ENCODE data around the gene MAML3. TPM values are rescaled to one million over a fixed set of nuclear protein-coding genes. Genes with fewer than 3 reads are reported as not detected.

Gene MAML3
- polyA plus RNA-seq, 1 donor (not counting 4 experiments of a cell fraction or from before 2014, with no cell fraction given) = 0.68 TPM

- Histone ChIP-seq H3K9me3 (ENCODE audit: control insufficient read depth, low read depth, low read length) (no peaks in the 10 kb centered on the region), H3K79me2 (ENCODE audit: control insufficient read depth, insufficient read depth, low read length) (no peaks in the 10 kb centered on the region), H3K36me3 (ENCODE audit: control insufficient read depth in 2 of 2, extremely low read depth in 1 of 2, insufficient read depth in 2 of 2, low read length in 2 of 2) (no peaks in the 10 kb centered on the region), H3K4me1 (ENCODE audit: control insufficient read depth, extremely low read depth, insufficient read depth, low read length) (no peaks in the 10 kb centered on the region), H2AFZ (ENCODE audit: control insufficient read depth, low read length) (no peak overlapping the region), H3K27me3 (ENCODE audit: control insufficient read depth, extremely low read depth, insufficient read depth, low read length) (peaks cover 2% of the 10 kb centered on the region), H3K9me1 (ENCODE audit: control insufficient read depth, extremely low read depth, insufficient read depth, low read length) (no peaks in the 10 kb centered on the region), H3K9ac (ENCODE audit: control insufficient read depth, extremely low read depth, insufficient read depth, low read length) (no peak overlapping the region), H3K4me2 (ENCODE audit: control insufficient read depth, extremely low read depth, insufficient read depth, low read depth, low read length) (no peak overlapping the region), H4K20me1 (ENCODE audit: control insufficient read depth, extremely low read depth, insufficient read depth, low read length) (no peaks in the 10 kb centered on the region), H3K27ac (ENCODE audit: control insufficient read depth, insufficient read depth, low read length) (no peak overlapping the region), H3K4me3 (ENCODE audit: control insufficient read depth in 2 of 3, extremely low read depth in 1 of 3, insufficient read depth in 2 of 3, low read depth in 1 of 3, low read length in 3 of 3) (no peak overlapping the region)
- TF ChIP-seq EZH2 (IDR thresholded peaks at IDR 0.05; ENCODE audit: low read length) (no peak), CTCF (optimal IDR thresholded peaks at IDR 0.05 in 1 of 3, IDR thresholded peaks at IDR 0.05 in 1 of 3, conservative IDR thresholded peaks at IDR 0.05 in 1 of 3; ENCODE audit: extremely low read depth in 1 of 3, insufficient read depth in 2 of 3, low read length in 3 of 3) (no peak)
- DNase-seq (ENCODE audit: low read depth, low spot score) (no peak), FAIRE-seq (no peak)
- dilution Hi-C loops (cut with MboI; ENCODE audit: extremely low pct_ligation_motif_present, low sequenced_read_pairs) = no loop called here
These were observed 390.3 kb downstream of the MAML3 start for GRCh38 chr4:139763672-139764071.

- FAIRE-seq (no peak), DNase-seq (ENCODE audit: low read depth, low spot score) (no peak)
- no peak overlapping the region for H2AFZ ChIP-seq (ENCODE audit: control insufficient read depth, low read length)
- no peak overlapping the region for H3K4me3 ChIP-seq (ENCODE audit: control insufficient read depth in 2 of 3, extremely low read depth in 1 of 3, insufficient read depth in 2 of 3, low read depth in 1 of 3, low read length in 3 of 3)
- no peaks in the 10 kb centered on the region for H3K36me3 ChIP-seq (ENCODE audit: control insufficient read depth in 2 of 2, extremely low read depth in 1 of 2, insufficient read depth in 2 of 2, low read length in 2 of 2)
- no peak overlapping the region for H3K27ac ChIP-seq (ENCODE audit: control insufficient read depth, insufficient read depth, low read length)
- H3K4me2 ChIP-seq (ENCODE audit: control insufficient read depth, extremely low read depth, insufficient read depth, low read depth, low read length) = no peak overlapping the region
- TF ChIP-seq CTCF (optimal IDR thresholded peaks at IDR 0.05 in 1 of 3, IDR thresholded peaks at IDR 0.05 in 1 of 3, conservative IDR thresholded peaks at IDR 0.05 in 1 of 3; ENCODE audit: extremely low read depth in 1 of 3, insufficient read depth in 2 of 3, low read length in 3 of 3) (no peak), EZH2 (IDR thresholded peaks at IDR 0.05; ENCODE audit: low read length) (no peak)
- no peak overlapping the region for H3K9ac ChIP-seq (ENCODE audit: control insufficient read depth, extremely low read depth, insufficient read depth, low read length)
- H3K4me1 ChIP-seq (ENCODE audit: control insufficient read depth, extremely low read depth, insufficient read depth, low read length) = no peaks in the 10 kb centered on the region
- dilution Hi-C loops (cut with MboI; ENCODE audit: extremely low pct_ligation_motif_present, low sequenced_read_pairs) = no loop called here
- no peaks in the 10 kb centered on the region for H4K20me1 ChIP-seq (ENCODE audit: control insufficient read depth, extremely low read depth, insufficient read depth, low read length)
- H3K9me1 ChIP-seq (ENCODE audit: control insufficient read depth, extremely low read depth, insufficient read depth, low read length) = no peaks in the 10 kb centered on the region
- no peaks in the 10 kb centered on the region for H3K9me3 ChIP-seq (ENCODE audit: control insufficient read depth, low read depth, low read length)
- peaks cover 2% of the 10 kb centered on the region for H3K27me3 ChIP-seq (ENCODE audit: control insufficient read depth, extremely low read depth, insufficient read depth, low read length)
- no peaks in the 10 kb centered on the region for H3K79me2 ChIP-seq (ENCODE audit: control insufficient read depth, insufficient read depth, low read length)
These were observed 390.8 kb downstream of the MAML3 start for GRCh38 chr4:139763205-139763604.
